Neural progenitor cell (in vitro differentiated cells): ENCODE results near the gene MCL1.

Source experiments
- EZH2phosphoT487 ChIP-seq: fragments of 200-600 bp; sonication (generic); IDR thresholded peaks from 2 replicates; pipeline ENCODE4 v1.6.1; 2017; ENCODE audit warnings: antibody characterized with exemption
- TF ChIP-seq, protein P1 (sequence below): fragments of 200-600 bp; sonication (generic); IDR thresholded peaks from 2 replicates; pipeline ENCODE4 v1.5.1; 2017; ENCODE audit warnings: antibody characterized with exemption, mild to moderate bottlenecking

DNA sequence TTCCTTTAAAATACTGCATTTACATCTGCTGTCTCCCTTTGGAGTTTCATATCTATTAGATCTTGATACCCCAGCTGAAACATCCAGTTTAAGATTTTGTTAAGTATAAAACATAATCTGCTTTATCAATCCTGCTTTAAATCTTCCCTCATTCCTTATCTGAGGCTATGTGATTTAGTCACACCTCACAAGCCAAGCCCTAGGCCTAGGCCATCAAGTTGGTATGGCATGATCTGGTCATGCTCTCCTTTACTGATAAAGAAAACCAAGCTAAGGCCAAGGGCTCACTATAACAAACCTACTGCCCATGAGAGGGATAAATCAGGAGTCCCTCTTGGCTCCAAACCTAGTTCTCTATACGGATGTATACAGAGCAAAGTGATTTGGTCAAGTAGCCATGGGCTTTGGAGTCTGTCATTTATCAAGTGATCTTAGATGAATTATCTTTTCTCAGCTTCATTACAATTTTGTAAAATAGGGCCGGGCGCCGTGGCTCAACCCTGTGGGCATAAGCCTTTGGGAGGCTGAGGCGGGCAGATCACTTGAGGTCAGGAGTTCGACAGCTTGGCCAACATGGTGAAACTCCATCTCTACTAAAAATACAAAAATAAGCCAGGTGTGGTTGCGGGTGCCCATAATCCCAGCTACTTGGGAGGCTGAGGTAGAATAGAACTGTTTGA, 27.2 kb upstream of the MCL1 start:
- TF ChIP-seq, protein P1, sequence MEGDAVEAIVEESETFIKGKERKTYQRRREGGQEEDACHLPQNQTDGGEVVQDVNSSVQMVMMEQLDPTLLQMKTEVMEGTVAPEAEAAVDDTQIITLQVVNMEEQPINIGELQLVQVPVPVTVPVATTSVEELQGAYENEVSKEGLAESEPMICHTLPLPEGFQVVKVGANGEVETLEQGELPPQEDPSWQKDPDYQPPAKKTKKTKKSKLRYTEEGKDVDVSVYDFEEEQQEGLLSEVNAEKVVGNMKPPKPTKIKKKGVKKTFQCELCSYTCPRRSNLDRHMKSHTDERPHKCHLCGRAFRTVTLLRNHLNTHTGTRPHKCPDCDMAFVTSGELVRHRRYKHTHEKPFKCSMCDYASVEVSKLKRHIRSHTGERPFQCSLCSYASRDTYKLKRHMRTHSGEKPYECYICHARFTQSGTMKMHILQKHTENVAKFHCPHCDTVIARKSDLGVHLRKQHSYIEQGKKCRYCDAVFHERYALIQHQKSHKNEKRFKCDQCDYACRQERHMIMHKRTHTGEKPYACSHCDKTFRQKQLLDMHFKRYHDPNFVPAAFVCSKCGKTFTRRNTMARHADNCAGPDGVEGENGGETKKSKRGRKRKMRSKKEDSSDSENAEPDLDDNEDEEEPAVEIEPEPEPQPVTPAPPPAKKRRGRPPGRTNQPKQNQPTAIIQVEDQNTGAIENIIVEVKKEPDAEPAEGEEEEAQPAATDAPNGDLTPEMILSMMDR = no peak
- TF ChIP-seq EZH2phosphoT487 = no peak
